RWPE2 (cell line): ENCODE results near the gene SPIRE2.
A peak's percentile ranks its signal among the peaks of the same experiment; 100 is the strongest.

Source experiments
- ATAC-seq: fragments of 200-7000 bp; cut with Tn5 transposase; 3 replicates; pipeline ENCODE4 v1.9.1; 2021; ENCODE audit warnings: low read depth
- DNase-seq: peaks from one replicate; pipeline ENCODE4 v3.0.0-alpha.2; 2020; ENCODE audit warnings: low spot score
- H3K27ac ChIP-seq: fragments of 450-650 bp; 2 replicates; pipeline ENCODE4 v1.5.1; 2017; ENCODE audit warnings: mild to moderate bottlenecking; ENCODE audit not compliant: poor library complexity, severe bottlenecking
- H3K27me3 ChIP-seq: fragments of 250-450 bp; sonication (Bioruptor Pico); 2 replicates; pipeline ENCODE4 v1.5.1; 2021; ENCODE audit warnings: mild to moderate bottlenecking, moderate library complexity; ENCODE audit not compliant: insufficient read depth, poor library complexity, severe bottlenecking
- H3K36me3 ChIP-seq: fragments of 250-450 bp; sonication (Bioruptor Pico); 2 replicates; pipeline ENCODE4 v1.5.1; 2020; ENCODE audit warnings: low read depth, mild to moderate bottlenecking, moderate library complexity
- H3K4me1 ChIP-seq: fragments of 250-450 bp; sonication (Bioruptor Pico); 2 replicates; pipeline ENCODE4 v1.5.1; 2021; ENCODE audit warnings: mild to moderate bottlenecking, moderate library complexity; ENCODE audit not compliant: insufficient read depth, poor library complexity, severe bottlenecking
- H3K4me3 ChIP-seq: fragments of 250-450 bp; sonication (Bioruptor Pico); 2 replicates; pipeline ENCODE4 v1.5.1; 2021; ENCODE audit warnings: mild to moderate bottlenecking, moderate library complexity; ENCODE audit not compliant: severe bottlenecking
- H3K9me3 ChIP-seq: fragments of 250-450 bp; sonication (Bioruptor Pico); 2 replicates; pipeline ENCODE4 v1.5.1; 2021; ENCODE audit warnings: mild to moderate bottlenecking, moderate library complexity; ENCODE audit not compliant: severe bottlenecking
- CTCF ChIP-seq: fragments of 450-650 bp; IDR thresholded peaks from one replicate; pipeline ENCODE4 v1.5.1; 2017; ENCODE audit warnings: mild to moderate bottlenecking, moderate library complexity; ENCODE audit not compliant: poor library complexity, severe bottlenecking

The SPIRE2 gene

GRCh38 chr16:89826531-89827382 is 1.5 kb upstream of the SPIRE2 start:
- H3K27me3 ChIP-seq, result no peaks in the 10 kb centered on the region
- no peaks in the 10 kb centered on the region for H3K4me1 ChIP-seq
- no peak overlapping the region for H3K4me3 ChIP-seq
- no peak for ATAC-seq
- H3K27ac ChIP-seq, result no peak overlapping the region
- no peak for TF ChIP-seq CTCF
- DNase-seq, result no peak
- no peaks in the 10 kb centered on the region for H3K9me3 ChIP-seq
- H3K36me3 ChIP-seq, result no peaks in the 10 kb centered on the region

GRCh38 chr16:89827383-89828198 is 684 bp upstream of the SPIRE2 start:
- H3K36me3 ChIP-seq, result no peaks in the 10 kb centered on the region
- H3K4me3 ChIP-seq, result peak overlapping the region; percentile 85
- TF ChIP-seq CTCF, result no peak
- no peaks in the 10 kb centered on the region for H3K9me3 ChIP-seq
- ATAC-seq (peak; percentile 62), DNase-seq (no peak)
- no peaks in the 10 kb centered on the region for H3K4me1 ChIP-seq
- H3K27me3 ChIP-seq, result no peaks in the 10 kb centered on the region
- peak overlapping the region; percentile 10 for H3K27ac ChIP-seq

GRCh38 chr16:89828870-89829629 is 775 bp downstream of the SPIRE2 start:
- Histone ChIP-seq H3K9me3 (no peaks in the 10 kb centered on the region), H3K27me3 (no peaks in the 10 kb centered on the region), H3K4me3 (peak overlapping the region; percentile 85), H3K27ac (peak overlapping the region; percentile 10), H3K4me1 (no peaks in the 10 kb centered on the region), H3K36me3 (no peaks in the 10 kb centered on the region)
- DNase-seq (no peak), ATAC-seq (no peak; the same call in 2 of the 3 replicates)
- TF ChIP-seq CTCF, result no peak

GRCh38 chr16:89829630-89830437 is 1.6 kb downstream of the SPIRE2 start:
- no peak for TF ChIP-seq CTCF
- Histone ChIP-seq H3K4me1 (no peaks in the 10 kb centered on the region), H3K36me3 (no peaks in the 10 kb centered on the region), H3K9me3 (no peaks in the 10 kb centered on the region), H3K27me3 (no peaks in the 10 kb centered on the region), H3K4me3 (no peak overlapping the region), H3K27ac (no peak overlapping the region)
- DNase-seq, result no peak
- no peak for ATAC-seq
